Parathyroid adenoma (tissue), 2 donors: ENCODE data around the gene USP13.

Experiments used
- H2AFZ ChIP-seq: fragments of 300-600 bp; sonication (generic); one replicate; pipeline ENCODE4 v1.7.0; 2017; ENCODE audit warnings: antibody characterized with exemption, mild to moderate bottlenecking
- H3K27ac ChIP-seq: fragments of 300-600 bp; sonication (generic); one replicate; pipeline ENCODE4 v1.7.0; 2017
- H3K27me3 ChIP-seq: fragments of 300-600 bp; sonication (generic); one replicate; pipeline ENCODE4 v1.7.0; 2017; ENCODE audit warnings: low read length; ENCODE audit not compliant: control insufficient read depth, insufficient read depth
- H3K36me3 ChIP-seq: fragments of 300-600 bp; sonication (generic); one replicate; pipeline ENCODE4 v1.7.0; 2017; ENCODE audit warnings: low read length; ENCODE audit not compliant: control insufficient read depth, insufficient read depth
- H3K4me1 ChIP-seq: fragments of 300-600 bp; sonication (generic); one replicate; pipeline ENCODE4 v1.7.0; 2017; ENCODE audit warnings: control low read depth
- H3K4me2 ChIP-seq: fragments of 300-600 bp; sonication (generic); one replicate; pipeline ENCODE4 v1.7.0; 2017; ENCODE audit warnings: low read length
- H3K4me3 ChIP-seq: fragments of 300-600 bp; sonication (generic); one replicate; pipeline ENCODE4 v1.7.0; 2017; ENCODE audit warnings: low read depth, low read length
- H3K79me2 ChIP-seq: fragments of 300-600 bp; sonication (generic); one replicate; pipeline ENCODE4 v1.7.0; 2017; ENCODE audit warnings: control low read depth
- H3K9ac ChIP-seq: fragments of 300-600 bp; sonication (generic); one replicate; pipeline ENCODE4 v1.7.0; 2017; ENCODE audit warnings: mild to moderate bottlenecking
- H3K9me3 ChIP-seq: fragments of 300-600 bp; sonication (generic); one replicate; pipeline ENCODE4 v1.7.0; 2017; ENCODE audit warnings: low read length; ENCODE audit not compliant: control insufficient read depth
- TF ChIP-seq, protein P1 (sequence below): fragments of 300-600 bp; sonication (generic); IDR thresholded peaks from one replicate; pipeline ENCODE4 v1.7.0; 2017; ENCODE audit warnings: antibody characterized with exemption, mild to moderate bottlenecking
- donor health status: primary hyperparathyroidism.

The USP13 gene

DNA sequence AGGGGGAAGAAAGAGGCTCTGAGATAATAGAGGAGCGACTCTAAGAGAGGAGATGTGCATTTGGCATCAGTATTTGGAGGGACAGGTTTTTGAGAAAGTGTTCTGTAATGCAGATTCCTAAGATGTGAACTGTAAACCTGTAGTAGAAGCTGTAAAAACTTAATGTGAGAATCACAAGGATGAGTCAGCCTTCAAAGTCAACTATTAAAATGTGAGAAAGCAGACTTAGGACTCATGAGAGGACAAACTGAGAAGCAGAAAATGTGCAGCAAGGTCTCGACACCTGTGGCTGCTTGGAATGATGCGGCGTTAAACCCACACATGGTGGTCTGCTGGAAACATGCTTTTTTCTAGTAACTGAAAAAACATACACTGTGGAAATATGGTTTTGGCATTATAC lies 36.0 kb downstream of the USP13 start:
- Histone ChIP-seq H3K27ac (no peak overlapping the region), H3K36me3 (no peaks in the 10 kb centered on the region), H3K4me2 (no peak overlapping the region), H3K4me1 (no peaks in the 10 kb centered on the region), H2AFZ (no peak overlapping the region), H3K27me3 (no peaks in the 10 kb centered on the region), H3K9ac (no peak overlapping the region), H3K79me2 (no peaks in the 10 kb centered on the region), H3K4me3 (no peak overlapping the region), H3K9me3 (no peaks in the 10 kb centered on the region)
- TF ChIP-seq, protein P1, sequence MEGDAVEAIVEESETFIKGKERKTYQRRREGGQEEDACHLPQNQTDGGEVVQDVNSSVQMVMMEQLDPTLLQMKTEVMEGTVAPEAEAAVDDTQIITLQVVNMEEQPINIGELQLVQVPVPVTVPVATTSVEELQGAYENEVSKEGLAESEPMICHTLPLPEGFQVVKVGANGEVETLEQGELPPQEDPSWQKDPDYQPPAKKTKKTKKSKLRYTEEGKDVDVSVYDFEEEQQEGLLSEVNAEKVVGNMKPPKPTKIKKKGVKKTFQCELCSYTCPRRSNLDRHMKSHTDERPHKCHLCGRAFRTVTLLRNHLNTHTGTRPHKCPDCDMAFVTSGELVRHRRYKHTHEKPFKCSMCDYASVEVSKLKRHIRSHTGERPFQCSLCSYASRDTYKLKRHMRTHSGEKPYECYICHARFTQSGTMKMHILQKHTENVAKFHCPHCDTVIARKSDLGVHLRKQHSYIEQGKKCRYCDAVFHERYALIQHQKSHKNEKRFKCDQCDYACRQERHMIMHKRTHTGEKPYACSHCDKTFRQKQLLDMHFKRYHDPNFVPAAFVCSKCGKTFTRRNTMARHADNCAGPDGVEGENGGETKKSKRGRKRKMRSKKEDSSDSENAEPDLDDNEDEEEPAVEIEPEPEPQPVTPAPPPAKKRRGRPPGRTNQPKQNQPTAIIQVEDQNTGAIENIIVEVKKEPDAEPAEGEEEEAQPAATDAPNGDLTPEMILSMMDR, result no peak

DNA sequence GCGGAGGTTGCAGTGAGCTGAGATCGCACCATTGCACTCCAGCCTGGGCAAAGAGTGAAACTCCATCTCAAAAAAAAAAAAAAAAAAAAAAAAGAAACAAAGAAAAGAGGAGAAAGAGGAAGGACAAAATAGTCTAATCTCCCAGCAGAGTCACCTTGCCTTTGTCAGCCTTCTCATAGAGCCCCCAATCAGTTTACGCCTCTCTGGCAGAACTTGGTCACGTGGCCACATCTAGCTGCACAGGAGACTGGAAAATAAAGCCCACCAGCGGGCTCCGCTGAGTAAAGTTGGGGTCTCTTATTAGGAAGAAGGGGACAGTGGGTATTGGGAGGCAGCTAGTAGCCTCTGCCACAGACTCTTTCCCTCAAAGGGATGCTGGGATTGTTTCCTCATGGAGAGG lies 41.9 kb downstream of the USP13 start:
- Histone ChIP-seq H2AFZ (no peak overlapping the region), H3K4me3 (no peak overlapping the region), H3K79me2 (no peaks in the 10 kb centered on the region), H3K4me1 (no peaks in the 10 kb centered on the region), H3K36me3 (no peaks in the 10 kb centered on the region), H3K9ac (no peak overlapping the region), H3K9me3 (no peaks in the 10 kb centered on the region), H3K27ac (no peak overlapping the region), H3K27me3 (no peaks in the 10 kb centered on the region), H3K4me2 (no peak overlapping the region)
- TF ChIP-seq, protein P1, result no peak

DNA sequence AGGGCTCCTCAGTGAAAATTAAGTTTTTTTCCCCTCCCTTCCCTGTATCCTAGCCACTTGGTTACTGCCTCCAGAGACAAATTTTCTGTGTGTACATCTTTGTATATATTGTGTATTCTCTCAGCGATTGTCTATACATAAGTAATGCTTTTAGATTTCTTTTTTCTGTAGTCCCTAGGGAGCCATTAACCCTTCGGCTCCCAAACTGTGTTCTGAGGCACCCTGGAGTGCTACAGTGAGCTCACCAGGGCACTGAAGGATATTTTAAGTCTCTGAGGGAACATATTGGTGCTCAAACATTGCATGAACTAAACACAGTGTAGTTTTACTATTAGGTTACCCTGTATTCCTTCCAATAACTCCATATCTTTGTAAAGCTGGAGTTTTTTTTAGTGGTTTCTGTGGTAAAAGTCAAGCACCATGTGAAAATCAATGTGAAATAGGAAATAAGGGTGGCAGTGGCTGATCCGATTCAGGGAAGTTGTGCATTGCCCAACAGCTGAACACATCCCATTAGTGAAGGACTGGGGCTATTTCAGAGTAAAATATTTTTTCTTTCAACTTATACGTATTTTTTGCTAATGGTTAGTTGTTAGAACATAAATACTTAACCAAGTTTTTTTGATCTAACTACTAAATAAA lies 43.0 kb downstream of the USP13 start:
- Histone ChIP-seq H3K27me3 (no peaks in the 10 kb centered on the region), H3K79me2 (no peaks in the 10 kb centered on the region), H3K36me3 (no peaks in the 10 kb centered on the region), H3K4me1 (no peaks in the 10 kb centered on the region), H2AFZ (no peak overlapping the region), H3K9me3 (no peaks in the 10 kb centered on the region), H3K4me2 (no peak overlapping the region), H3K4me3 (no peak overlapping the region), H3K27ac (no peak overlapping the region), H3K9ac (no peak overlapping the region)
- TF ChIP-seq, protein P1, result no peak

DNA sequence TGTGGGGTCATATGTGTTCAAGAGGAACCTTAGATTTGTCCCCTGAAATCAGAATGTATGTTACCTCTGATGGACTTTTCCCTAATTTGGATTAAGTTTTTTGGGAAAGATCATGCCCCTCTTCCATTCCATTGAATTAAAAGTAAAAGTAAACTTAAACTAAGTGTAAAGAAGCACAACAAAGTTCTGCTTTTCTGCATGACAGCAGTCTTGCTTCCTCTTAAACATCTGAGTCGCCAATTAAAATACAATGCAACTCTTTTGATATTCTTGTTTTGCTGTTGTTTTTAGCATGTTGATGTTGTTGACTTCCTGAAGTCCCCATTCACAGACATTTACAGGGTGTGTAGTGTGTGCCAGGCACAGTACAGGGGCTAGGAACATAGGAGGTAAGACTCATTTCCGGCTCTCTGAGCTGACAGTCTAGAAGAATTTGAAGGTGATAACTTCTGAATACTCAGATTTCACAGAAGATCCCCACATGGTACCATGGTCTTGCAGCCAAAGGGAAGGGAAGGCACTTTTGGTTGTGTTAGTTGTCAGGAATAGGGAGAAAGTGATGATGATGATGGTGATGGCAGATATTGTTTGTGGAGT lies 45.0 kb downstream of the USP13 start:
- Histone ChIP-seq H3K79me2 (no peaks in the 10 kb centered on the region), H3K4me3 (no peak overlapping the region), H3K36me3 (no peaks in the 10 kb centered on the region), H3K9me3 (no peaks in the 10 kb centered on the region), H3K27me3 (no peaks in the 10 kb centered on the region), H3K4me1 (no peaks in the 10 kb centered on the region), H3K27ac (no peak overlapping the region), H3K4me2 (no peak overlapping the region), H2AFZ (no peak overlapping the region), H3K9ac (no peak overlapping the region)
- TF ChIP-seq, protein P1, result no peak

DNA sequence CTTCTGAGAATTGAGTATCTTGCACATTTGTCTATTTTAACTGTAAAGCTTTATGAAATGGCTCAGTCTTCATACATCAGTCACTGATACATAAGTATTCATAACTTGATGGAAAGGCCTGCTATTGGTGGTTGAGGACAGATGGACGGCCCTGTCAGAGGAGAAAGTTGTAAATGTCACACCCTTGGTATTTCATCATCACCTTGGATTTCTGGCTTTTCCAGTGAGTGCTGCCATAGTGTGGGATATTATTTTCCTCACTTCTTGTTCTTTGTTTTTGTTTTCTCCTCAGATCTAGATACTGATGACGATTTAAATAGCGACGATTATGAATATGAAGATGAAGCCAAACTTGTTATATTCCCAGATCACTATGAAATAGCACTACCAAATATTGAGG lies 47.9 kb downstream of the USP13 start:
- H3K4me3 ChIP-seq, result no peak overlapping the region
- TF ChIP-seq, protein P1, result no peak
- H3K27ac ChIP-seq, result no peak overlapping the region
- no peaks in the 10 kb centered on the region for H3K79me2 ChIP-seq
- no peak overlapping the region for H2AFZ ChIP-seq
- H3K9me3 ChIP-seq, result no peaks in the 10 kb centered on the region
- no peaks in the 10 kb centered on the region for H3K36me3 ChIP-seq
- H3K27me3 ChIP-seq, result no peaks in the 10 kb centered on the region
- H3K9ac ChIP-seq, result no peak overlapping the region
- H3K4me1 ChIP-seq, result no peaks in the 10 kb centered on the region
- no peak overlapping the region for H3K4me2 ChIP-seq
